Endothelial cell of umbilical vein (primary cell): ENCODE results near the gene RRP1B.

Experiments
- CTCF ChIP-seq, 2 donors: IDR thresholded peaks; 1 replicate in 1 of 2; 2 replicates in 1 of 2; pipeline ENCODE4 v1.5.1; 2011; ENCODE audit warnings: low read length in 2 of 2, mild to moderate bottlenecking in 2 of 2, moderate library complexity in 2 of 2, control low read depth in 1 of 2, inconsistent platforms in 1 of 2, low read depth in 1 of 2; ENCODE audit not compliant: insufficient read depth in 1 of 2; ENCODE audit errors: extremely low read depth in 1 of 2
- EZH2 ChIP-seq: IDR thresholded peaks from 2 replicates; pipeline ENCODE4 v1.6.1; 2012; ENCODE audit warnings: borderline replicate concordance, low read depth, mild to moderate bottlenecking, moderate library complexity, low read length, inconsistent platforms; ENCODE audit not compliant: severe bottlenecking
- POLR2A ChIP-seq: IDR thresholded peaks from 2 replicates; pipeline ENCODE4 v1.6.1; 2012; ENCODE audit warnings: low read depth, mild to moderate bottlenecking, control low read depth, low read length
- POLR2AphosphoS5 ChIP-seq: IDR thresholded peaks from 2 replicates; pipeline ENCODE4 v1.6.1; 2012; ENCODE audit warnings: low read depth, mild to moderate bottlenecking, control low read depth, low read length, moderate library complexity; ENCODE audit not compliant: insufficient read depth

- TF ChIP-seq POLR2AphosphoS5 (no peak), CTCF (IDR thresholded peaks at IDR 0.05; ENCODE audit: extremely low read depth in 1 of 2, insufficient read depth in 1 of 2, low read depth in 1 of 2, low read length in 2 of 2) (no peak), EZH2 (no peak), POLR2A (no peak)
Observed at GRCh38 chr21:43703035-43703880, 43.9 kb downstream of the RRP1B start.
